ENCODE results near the gene CTBS. TPM values are rescaled to one million over a fixed set of nuclear protein-coding genes. Genes with fewer than 3 reads are reported as not detected.
A peak's percentile ranks its signal among the peaks of the same experiment; 100 is the strongest.

Gene CTBS
- total RNA-seq, 1 experiment from 2014 or later = 47.7 TPM

DNA sequence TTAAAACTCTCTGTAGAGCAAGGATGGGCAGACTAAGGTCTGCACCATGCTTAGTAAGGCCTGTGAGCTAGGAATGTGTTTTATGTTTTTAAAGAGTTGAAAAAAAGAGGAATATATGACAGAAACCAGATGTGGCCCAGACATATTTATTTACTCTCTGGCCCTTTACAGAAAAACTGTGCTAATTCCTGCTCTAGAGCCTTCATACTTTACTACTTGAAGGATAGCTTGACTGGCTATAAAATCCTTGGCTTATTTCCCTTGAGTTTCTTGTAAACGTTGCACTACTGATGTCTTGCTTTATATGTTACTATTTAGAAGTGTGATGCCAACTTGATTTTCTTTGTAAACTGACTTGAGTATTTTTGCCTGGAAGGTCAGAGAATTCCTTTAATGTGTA, 33.5 kb downstream of the CTBS start:
- POLR2A ChIA-PET = interaction anchor here (1.1 kb wide), 1 partner anchor 34 kb away, joined by 4 read pairs; no protein-coding TSS in a partner anchor
- ATAC-seq = no peak
- CTCF ChIA-PET = interaction anchor here (0.5 to 1.0 kb wide), 3 partner anchors 62 to 680 kb away, joined by 3 to 4 read pairs (median 3); no protein-coding TSS in a partner anchor
- Histone ChIP-seq H3K4me1 (ENCODE audit: control insufficient read depth, insufficient read depth, low read length) (peaks cover 17% of the 10 kb centered on the region), H3K9me3 (ENCODE audit: control insufficient read depth, insufficient read depth, low read depth, low read length) (no peaks in the 10 kb centered on the region), H3K27ac (ENCODE audit: low read length) (peak overlapping the region; percentile 30; the same call in 1 of the 2 replicates), H3K27me3 (ENCODE audit: control insufficient read depth, insufficient read depth, low read length) (no peaks in the 10 kb centered on the region), H3K4me3 (ENCODE audit: low read depth in 2 of 2, low read length in 2 of 2) (no peak overlapping the region), H3K36me3 (ENCODE audit: control insufficient read depth, insufficient read depth, low read length) (no peaks in the 10 kb centered on the region)
- no peak for TF ChIP-seq SIN3A (IDR thresholded peaks at IDR 0.05; ENCODE audit: borderline replicate concordance, insufficient read depth, low read depth, low read length)
- TF ChIP-seq, protein P1, sequence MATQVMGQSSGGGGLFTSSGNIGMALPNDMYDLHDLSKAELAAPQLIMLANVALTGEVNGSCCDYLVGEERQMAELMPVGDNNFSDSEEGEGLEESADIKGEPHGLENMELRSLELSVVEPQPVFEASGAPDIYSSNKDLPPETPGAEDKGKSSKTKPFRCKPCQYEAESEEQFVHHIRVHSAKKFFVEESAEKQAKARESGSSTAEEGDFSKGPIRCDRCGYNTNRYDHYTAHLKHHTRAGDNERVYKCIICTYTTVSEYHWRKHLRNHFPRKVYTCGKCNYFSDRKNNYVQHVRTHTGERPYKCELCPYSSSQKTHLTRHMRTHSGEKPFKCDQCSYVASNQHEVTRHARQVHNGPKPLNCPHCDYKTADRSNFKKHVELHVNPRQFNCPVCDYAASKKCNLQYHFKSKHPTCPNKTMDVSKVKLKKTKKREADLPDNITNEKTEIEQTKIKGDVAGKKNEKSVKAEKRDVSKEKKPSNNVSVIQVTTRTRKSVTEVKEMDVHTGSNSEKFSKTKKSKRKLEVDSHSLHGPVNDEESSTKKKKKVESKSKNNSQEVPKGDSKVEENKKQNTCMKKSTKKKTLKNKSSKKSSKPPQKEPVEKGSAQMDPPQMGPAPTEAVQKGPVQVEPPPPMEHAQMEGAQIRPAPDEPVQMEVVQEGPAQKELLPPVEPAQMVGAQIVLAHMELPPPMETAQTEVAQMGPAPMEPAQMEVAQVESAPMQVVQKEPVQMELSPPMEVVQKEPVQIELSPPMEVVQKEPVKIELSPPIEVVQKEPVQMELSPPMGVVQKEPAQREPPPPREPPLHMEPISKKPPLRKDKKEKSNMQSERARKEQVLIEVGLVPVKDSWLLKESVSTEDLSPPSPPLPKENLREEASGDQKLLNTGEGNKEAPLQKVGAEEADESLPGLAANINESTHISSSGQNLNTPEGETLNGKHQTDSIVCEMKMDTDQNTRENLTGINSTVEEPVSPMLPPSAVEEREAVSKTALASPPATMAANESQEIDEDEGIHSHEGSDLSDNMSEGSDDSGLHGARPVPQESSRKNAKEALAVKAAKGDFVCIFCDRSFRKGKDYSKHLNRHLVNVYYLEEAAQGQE (IDR thresholded peaks at IDR 0.05; ENCODE audit: insufficient read depth in 1 of 2, low read depth in 2 of 2, low read length in 1 of 2) = no peak
- no peak for DNase-seq (ENCODE audit: low read depth, low spot score)
- in situ Hi-C loops (cut with HindIII; ENCODE audit: low pct_unique_long_range_greater_than_20kb, low sequenced_read_pairs) (no loop called here), intact Hi-C loops (cut with micrococcal nuclease; ENCODE audit: unreplicated experiment) (loop anchor here (1.0 kb wide), 1 partner anchor 98 kb away; no protein-coding TSS in a partner anchor)
- TSS peak; percentile 18 for BruUV-seq (replicated peaks)

- H3K9me3 ChIP-seq (ENCODE audit: control insufficient read depth, insufficient read depth, low read depth, low read length) = no peaks in the 10 kb centered on the region
- no TSS peak for BruUV-seq (replicated peaks)
- H3K36me3 ChIP-seq (ENCODE audit: control insufficient read depth, insufficient read depth, low read length) = no peaks in the 10 kb centered on the region
- in situ Hi-C loops (cut with HindIII; ENCODE audit: low pct_unique_long_range_greater_than_20kb, low sequenced_read_pairs) = no loop called here
- POLR2A ChIA-PET = interaction anchor here (1.1 kb wide), 1 partner anchor 33 kb away, joined by 4 read pairs; no protein-coding TSS in a partner anchor
- CTCF ChIA-PET = interaction anchor here (0.5 to 1.0 kb wide), 3 partner anchors 27 to 64 kb away, joined by 3 to 4 read pairs (median 3); no protein-coding TSS in a partner anchor
- H3K27me3 ChIP-seq (ENCODE audit: control insufficient read depth, insufficient read depth, low read length) = no peaks in the 10 kb centered on the region
- DNase-seq (ENCODE audit: low read depth, low spot score) (no peak), ATAC-seq (no peak; the same call in 1 of the 2 replicates)
- intact Hi-C loops (cut with micrococcal nuclease; ENCODE audit: unreplicated experiment) = no loop called here
- no peak overlapping the region for H3K4me3 ChIP-seq (ENCODE audit: low read depth in 2 of 2, low read length in 2 of 2)
- TF ChIP-seq, protein P2, sequence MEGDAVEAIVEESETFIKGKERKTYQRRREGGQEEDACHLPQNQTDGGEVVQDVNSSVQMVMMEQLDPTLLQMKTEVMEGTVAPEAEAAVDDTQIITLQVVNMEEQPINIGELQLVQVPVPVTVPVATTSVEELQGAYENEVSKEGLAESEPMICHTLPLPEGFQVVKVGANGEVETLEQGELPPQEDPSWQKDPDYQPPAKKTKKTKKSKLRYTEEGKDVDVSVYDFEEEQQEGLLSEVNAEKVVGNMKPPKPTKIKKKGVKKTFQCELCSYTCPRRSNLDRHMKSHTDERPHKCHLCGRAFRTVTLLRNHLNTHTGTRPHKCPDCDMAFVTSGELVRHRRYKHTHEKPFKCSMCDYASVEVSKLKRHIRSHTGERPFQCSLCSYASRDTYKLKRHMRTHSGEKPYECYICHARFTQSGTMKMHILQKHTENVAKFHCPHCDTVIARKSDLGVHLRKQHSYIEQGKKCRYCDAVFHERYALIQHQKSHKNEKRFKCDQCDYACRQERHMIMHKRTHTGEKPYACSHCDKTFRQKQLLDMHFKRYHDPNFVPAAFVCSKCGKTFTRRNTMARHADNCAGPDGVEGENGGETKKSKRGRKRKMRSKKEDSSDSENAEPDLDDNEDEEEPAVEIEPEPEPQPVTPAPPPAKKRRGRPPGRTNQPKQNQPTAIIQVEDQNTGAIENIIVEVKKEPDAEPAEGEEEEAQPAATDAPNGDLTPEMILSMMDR (IDR thresholded peaks at IDR 0.05) = no peak
- TF ChIP-seq SIN3A (IDR thresholded peaks at IDR 0.05; ENCODE audit: borderline replicate concordance, insufficient read depth, low read depth, low read length) (no peak), TCF7L2 (IDR thresholded peaks at IDR 0.05; ENCODE audit: low read depth, low read length) (no peak), POLR2AphosphoS5 (IDR thresholded peaks at IDR 0.05; ENCODE audit: low read depth, low read length) (no peak)
- TF ChIP-seq, protein P1 (IDR thresholded peaks at IDR 0.05; ENCODE audit: insufficient read depth in 1 of 2, low read depth in 2 of 2, low read length in 1 of 2) = no peak
- no peak overlapping the region; the same call in 1 of the 2 replicates for H3K27ac ChIP-seq (ENCODE audit: low read length)
- peaks cover 17% of the 10 kb centered on the region for H3K4me1 ChIP-seq (ENCODE audit: control insufficient read depth, insufficient read depth, low read length)
Observed at GRCh38 chr1:84539972-84540371, 34.3 kb downstream of the CTBS start.

Data from Panc1 (cell line).